ENCODE results near the gene DMAC2L. TPM values are rescaled to one million over a fixed set of nuclear protein-coding genes. Genes with fewer than 3 reads are reported as not detected.

Gene DMAC2L
- total RNA-seq, 2 experiments from 2014 or later, result 15.7 to 20.6 TPM

Small RNAs within 50 kb of the gene (microRNA-seq; reads per million reads assigned to microRNA genes)
- gene MIR4504 (ENCODE audit: borderline microRNAs expressed, borderline replicate concordance), result 0.63 reads per million

Other genes starting within 250 kb of the DMAC2L start
- gene VCPKMT, start 195.8 kb upstream of the DMAC2L start, total RNA-seq, result 10 to 100 TPM in 1 of 2 experiments, 1 to 10 TPM in 1; 9.8 to 11.3 TPM
- 10 to 100 TPM; 19.7 to 21.1 TPM for gene SOS2, start 80.7 kb upstream of the DMAC2L start, total RNA-seq
- gene L2HGDH, start 95 bp upstream of the DMAC2L start, total RNA-seq, result 10 to 100 TPM in 1 of 2 experiments, 1 to 10 TPM in 1; 9.6 to 12.8 TPM
- 10 to 100 TPM; 11.5 to 14.6 TPM for gene CDKL1, start 84.6 kb downstream of the DMAC2L start, total RNA-seq
- 10 to 100 TPM; 30.5 to 30.8 TPM for gene MAP4K5, start 220.2 kb downstream of the DMAC2L start, total RNA-seq
- gene ATL1, start 247.8 kb downstream of the DMAC2L start, total RNA-seq, result 1 to 10 TPM in 1 of 2 experiments, under 1 TPM in 1; 0.67 to 1.2 TPM

Measured in activated CD4-positive, alpha-beta T cell treated with anti-CD3 and anti-CD28 coated beads, Interleukin-2, amount 10 ng/mL, durations not matched to agents 7 days and 5 days (primary cell).